Measurements from ENCODE around the gene GGCT.
A peak's percentile ranks its signal among the peaks of the same experiment; 100 is the strongest.

GGCT gene

GRCh38 chr7:30453016-30453415 lies 51.6 kb downstream of the GGCT start:
- no peak overlapping the region for H3K27ac ChIP-seq
- no peak for TF ChIP-seq CTCF (conservative IDR thresholded peaks at IDR 0.05)

- no peak for TF ChIP-seq CTCF (conservative IDR thresholded peaks at IDR 0.05)
Measured at GRCh38 chr7:30452280-30452930, 52.2 kb downstream of the GGCT start.

GRCh38 chr7:30451539-30452279 lies 52.9 kb downstream of the GGCT start:
- no peak for TF ChIP-seq CTCF (conservative IDR thresholded peaks at IDR 0.05)
- H3K27ac ChIP-seq = no peak overlapping the region

More at GRCh38 chr7:30452280-30452930, 52.2 kb downstream of the GGCT start:
- H3K27ac ChIP-seq = no peak overlapping the region

- no peak overlapping the region for H3K27ac ChIP-seq
- TF ChIP-seq CTCF (conservative IDR thresholded peaks at IDR 0.05) = no peak
Measured at GRCh38 chr7:30450983-30451497, 53.6 kb downstream of the GGCT start.

- no peak for TF ChIP-seq CTCF (conservative IDR thresholded peaks at IDR 0.05)
- peak overlapping the region; percentile 9; the same call in 1 of the 2 replicates for H3K27ac ChIP-seq
Measured at GRCh38 chr7:30450240-30450982, 54.2 kb downstream of the GGCT start.

- H3K27ac ChIP-seq = no peak overlapping the region
- TF ChIP-seq CTCF (conservative IDR thresholded peaks at IDR 0.05) = no peak
Measured at GRCh38 chr7:30448461-30449189, 56.0 kb downstream of the GGCT start.

All from VCaP (cell line).